OCI-LY3 (cell line): ENCODE measurements around the gene TK2.

Experiments
- EZH2phosphoT487 ChIP-seq: fragments of 200-600 bp; shearing (Covaris generic); IDR thresholded peaks from 2 replicates; pipeline ENCODE4 v1.6.1; 2018; ENCODE audit warnings: antibody characterized with exemption, mixed run types, low read depth
- TF ChIP-seq, protein P1 (sequence below): fragments of 200-600, 300-600 bp; sonication (generic); IDR thresholded peaks from 2 replicates; pipeline ENCODE4 v1.5.1; 2014; ENCODE audit warnings: antibody characterized with exemption, low read length, low read depth

DNA sequence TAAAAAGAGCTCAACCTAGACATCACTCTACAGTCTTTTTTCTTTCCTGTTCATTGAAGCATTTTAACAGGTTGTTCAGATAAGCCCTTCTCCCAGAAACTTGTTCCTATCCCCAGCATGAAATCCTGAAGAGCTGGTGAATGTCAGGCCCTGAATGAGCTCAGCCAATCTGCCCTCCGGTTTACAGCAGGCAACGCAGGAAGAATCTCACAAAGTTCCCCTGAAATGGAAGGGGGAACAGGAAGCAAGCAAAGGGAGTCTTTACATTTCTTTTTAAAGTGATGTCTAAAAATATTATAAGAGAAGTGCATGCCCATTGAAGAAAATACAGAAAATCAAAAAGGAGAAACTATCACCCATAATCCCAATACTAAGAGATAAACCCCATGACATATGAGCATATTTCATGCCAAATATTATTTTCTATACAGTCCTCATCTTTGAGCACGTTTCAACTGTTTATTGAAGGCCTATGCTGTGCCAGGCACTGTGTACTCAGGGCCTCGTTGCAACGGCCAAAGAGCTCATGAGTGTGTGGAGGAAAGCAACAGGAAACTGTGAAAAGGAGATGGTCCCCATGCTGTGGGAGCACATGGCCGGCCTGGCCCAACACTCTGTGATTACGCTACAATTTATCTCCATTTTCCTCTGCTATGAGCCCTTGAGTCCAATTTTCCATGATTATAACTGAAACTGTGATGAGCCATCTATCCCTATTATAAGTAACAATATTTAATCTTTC is 5.7 kb downstream of the TK2 start:
- TF ChIP-seq, protein P1, sequence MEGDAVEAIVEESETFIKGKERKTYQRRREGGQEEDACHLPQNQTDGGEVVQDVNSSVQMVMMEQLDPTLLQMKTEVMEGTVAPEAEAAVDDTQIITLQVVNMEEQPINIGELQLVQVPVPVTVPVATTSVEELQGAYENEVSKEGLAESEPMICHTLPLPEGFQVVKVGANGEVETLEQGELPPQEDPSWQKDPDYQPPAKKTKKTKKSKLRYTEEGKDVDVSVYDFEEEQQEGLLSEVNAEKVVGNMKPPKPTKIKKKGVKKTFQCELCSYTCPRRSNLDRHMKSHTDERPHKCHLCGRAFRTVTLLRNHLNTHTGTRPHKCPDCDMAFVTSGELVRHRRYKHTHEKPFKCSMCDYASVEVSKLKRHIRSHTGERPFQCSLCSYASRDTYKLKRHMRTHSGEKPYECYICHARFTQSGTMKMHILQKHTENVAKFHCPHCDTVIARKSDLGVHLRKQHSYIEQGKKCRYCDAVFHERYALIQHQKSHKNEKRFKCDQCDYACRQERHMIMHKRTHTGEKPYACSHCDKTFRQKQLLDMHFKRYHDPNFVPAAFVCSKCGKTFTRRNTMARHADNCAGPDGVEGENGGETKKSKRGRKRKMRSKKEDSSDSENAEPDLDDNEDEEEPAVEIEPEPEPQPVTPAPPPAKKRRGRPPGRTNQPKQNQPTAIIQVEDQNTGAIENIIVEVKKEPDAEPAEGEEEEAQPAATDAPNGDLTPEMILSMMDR: no peak
- TF ChIP-seq EZH2phosphoT487: no peak
